ENCODE data around the gene IGF1R. TPM values are rescaled to one million over a fixed set of nuclear protein-coding genes. Genes with fewer than 3 reads are reported as not detected.
A peak's percentile ranks its signal among the peaks of the same experiment; 100 is the strongest.

Gene IGF1R
- total RNA-seq, 4 donors from 2014 or later = 31.6 to 87.8 (median 60.0) TPM

DNA sequence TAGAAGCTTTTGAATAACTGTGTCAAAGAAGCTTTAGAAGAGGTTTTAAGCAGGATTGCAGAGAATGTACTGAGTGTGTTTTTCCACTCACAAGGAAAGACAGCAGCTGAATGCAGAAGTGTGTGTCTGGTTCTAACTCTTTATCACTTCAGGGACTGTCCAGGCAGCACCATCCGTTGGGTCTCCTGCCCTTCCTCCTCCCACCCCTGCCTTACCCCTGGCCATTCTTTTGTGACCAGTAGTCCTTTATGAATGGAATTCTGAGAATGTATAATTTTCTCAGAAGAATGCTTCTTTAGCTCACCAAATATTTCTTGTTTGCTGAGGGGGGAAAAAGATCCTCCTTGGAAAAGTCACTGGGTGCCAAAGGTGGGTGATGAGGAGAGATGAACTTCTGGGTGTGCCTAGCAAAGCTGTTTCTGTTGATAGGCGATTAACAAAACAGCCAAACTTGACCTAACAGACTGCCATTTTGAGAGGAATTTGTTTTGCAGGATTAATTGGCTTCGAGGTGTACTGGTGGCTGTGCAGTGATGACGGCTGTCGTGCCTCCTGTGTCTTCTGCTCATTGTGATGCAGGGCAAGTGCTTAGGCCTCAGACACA, 70.9 kb downstream of the IGF1R start:
- Histone ChIP-seq H3K36me3 (no peaks in the 10 kb centered on the region), H3K4me1 (peaks cover 11 to 94% (median 43%) of the 10 kb centered on the region in 3 donors), H3K27me3 (no peaks in the 10 kb centered on the region), H3K4me3 (no peak overlapping the region), H3K9me3 (no peaks in the 10 kb centered on the region), H3K27ac (peak overlapping the region in 3 of 4 donors; percentile 34 to 75 (median 70))
- peak; percentile 14 for ATAC-seq
- WGBS, 2 donors (ENCODE audit: low coverage in 1 of 2) = 0 to 79% methylated on average over 1 to 5 of the region's 5 CpGs
- TF ChIP-seq POLR2A (IDR thresholded peaks at IDR 0.05) = no peak
- TF ChIP-seq, protein P1, sequence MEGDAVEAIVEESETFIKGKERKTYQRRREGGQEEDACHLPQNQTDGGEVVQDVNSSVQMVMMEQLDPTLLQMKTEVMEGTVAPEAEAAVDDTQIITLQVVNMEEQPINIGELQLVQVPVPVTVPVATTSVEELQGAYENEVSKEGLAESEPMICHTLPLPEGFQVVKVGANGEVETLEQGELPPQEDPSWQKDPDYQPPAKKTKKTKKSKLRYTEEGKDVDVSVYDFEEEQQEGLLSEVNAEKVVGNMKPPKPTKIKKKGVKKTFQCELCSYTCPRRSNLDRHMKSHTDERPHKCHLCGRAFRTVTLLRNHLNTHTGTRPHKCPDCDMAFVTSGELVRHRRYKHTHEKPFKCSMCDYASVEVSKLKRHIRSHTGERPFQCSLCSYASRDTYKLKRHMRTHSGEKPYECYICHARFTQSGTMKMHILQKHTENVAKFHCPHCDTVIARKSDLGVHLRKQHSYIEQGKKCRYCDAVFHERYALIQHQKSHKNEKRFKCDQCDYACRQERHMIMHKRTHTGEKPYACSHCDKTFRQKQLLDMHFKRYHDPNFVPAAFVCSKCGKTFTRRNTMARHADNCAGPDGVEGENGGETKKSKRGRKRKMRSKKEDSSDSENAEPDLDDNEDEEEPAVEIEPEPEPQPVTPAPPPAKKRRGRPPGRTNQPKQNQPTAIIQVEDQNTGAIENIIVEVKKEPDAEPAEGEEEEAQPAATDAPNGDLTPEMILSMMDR (IDR thresholded peaks at IDR 0.05) = no peak
- TF ChIP-seq EP300 (IDR thresholded peaks at IDR 0.05) = no peak
- no peak for TF ChIP-seq POLR2AphosphoS5 (IDR thresholded peaks at IDR 0.05)

DNA sequence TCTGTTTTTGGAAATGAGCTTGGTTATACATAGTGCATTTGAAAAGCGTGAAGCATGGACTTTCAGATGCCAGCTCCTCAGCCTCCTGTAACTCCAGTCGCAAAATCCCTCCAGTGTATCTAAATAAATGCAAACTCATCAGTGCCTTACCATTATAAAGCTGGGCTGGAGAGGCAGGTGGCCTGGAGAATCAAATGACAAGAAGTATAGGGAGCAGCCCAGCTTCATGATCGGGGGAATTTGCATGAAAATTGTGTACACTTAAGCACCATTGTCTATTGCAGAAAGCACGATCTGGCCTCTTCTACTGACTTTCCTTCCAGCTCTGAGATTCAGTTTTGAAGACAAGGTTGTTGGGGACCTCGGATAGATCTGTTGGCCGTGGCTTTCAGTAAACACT, 71.7 kb downstream of the IGF1R start:
- H3K4me3 ChIP-seq = no peak overlapping the region
- WGBS, 2 donors (ENCODE audit: low coverage in 1 of 2) = 98% methylated on average over 6 of the region's 6 CpGs; no CpG with 5 or more reads in 1 of the 2 donors
- ATAC-seq = no peak
- peaks cover 11 to 86% (median 39%) of the 10 kb centered on the region in 3 donors for H3K4me1 ChIP-seq
- TF ChIP-seq POLR2AphosphoS5 (IDR thresholded peaks at IDR 0.05) = no peak
- TF ChIP-seq, protein P1 (IDR thresholded peaks at IDR 0.05) = no peak
- no peak for TF ChIP-seq EP300 (IDR thresholded peaks at IDR 0.05)
- TF ChIP-seq POLR2A (IDR thresholded peaks at IDR 0.05) = no peak
- H3K27ac ChIP-seq = no peak overlapping the region
- no peaks in the 10 kb centered on the region for H3K9me3 ChIP-seq
- H3K36me3 ChIP-seq = no peaks in the 10 kb centered on the region
- no peaks in the 10 kb centered on the region for H3K27me3 ChIP-seq

DNA sequence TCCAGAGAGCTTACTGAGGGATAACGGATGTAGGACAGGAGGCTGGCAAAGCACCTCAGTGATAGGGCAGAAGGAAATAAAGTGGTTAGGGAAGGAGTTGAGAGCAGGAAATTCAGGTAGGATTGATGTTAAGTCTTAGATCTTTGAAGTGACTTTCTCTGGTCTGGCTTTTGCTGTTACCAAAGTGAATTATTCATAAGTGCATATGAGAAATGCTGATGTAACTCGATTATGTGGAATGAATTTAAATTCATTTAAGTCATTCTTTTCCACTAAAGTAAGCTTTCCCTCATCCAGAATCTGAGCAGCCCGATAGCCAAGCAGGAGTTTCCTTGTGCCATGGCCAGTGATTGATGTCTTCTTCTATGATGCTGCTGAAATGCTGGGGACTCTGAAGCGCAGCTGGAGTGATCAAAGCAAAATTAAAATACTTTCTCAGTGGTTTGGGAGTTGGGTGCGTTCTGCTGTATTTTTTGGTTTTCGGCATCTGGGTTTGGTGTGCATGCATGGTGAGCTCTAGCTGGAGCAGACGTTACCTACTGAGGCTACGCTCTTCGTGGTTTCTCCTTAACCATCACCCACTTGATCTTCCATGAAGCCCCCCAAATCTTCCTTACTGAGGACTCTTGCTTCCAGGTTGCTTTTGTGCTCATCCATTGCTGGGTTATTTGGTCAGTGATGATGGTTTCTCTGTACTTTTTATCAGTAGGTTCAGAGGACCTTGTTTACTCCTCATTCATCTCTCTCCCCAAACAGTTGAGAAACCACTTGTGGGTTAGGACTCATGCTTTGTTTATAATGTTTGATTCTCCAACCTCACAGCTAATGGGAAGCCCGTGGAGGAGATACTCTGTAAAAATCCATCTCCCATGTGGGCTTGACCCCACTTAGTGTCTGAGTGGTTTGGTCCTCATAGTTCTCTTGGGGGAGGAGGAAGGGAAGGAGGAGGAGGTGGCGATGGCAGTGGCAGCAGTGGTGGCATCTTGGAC, 72.5 kb downstream of the IGF1R start:
- ATAC-seq = no peak
- Histone ChIP-seq H3K4me1 (peaks cover 11 to 77% (median 32%) of the 10 kb centered on the region in 3 donors), H3K4me3 (no peak overlapping the region), H3K27ac (no peak overlapping the region), H3K36me3 (no peaks in the 10 kb centered on the region), H3K9me3 (no peaks in the 10 kb centered on the region), H3K27me3 (no peaks in the 10 kb centered on the region)
- TF ChIP-seq POLR2AphosphoS5 (IDR thresholded peaks at IDR 0.05) (no peak), POLR2A (IDR thresholded peaks at IDR 0.05) (no peak), EP300 (IDR thresholded peaks at IDR 0.05) (no peak)
- TF ChIP-seq, protein P1 (IDR thresholded peaks at IDR 0.05) = no peak
- WGBS, 2 donors (ENCODE audit: low coverage in 1 of 2) = 78 to 88% methylated on average over 5 to 9 of the region's 11 CpGs

DNA sequence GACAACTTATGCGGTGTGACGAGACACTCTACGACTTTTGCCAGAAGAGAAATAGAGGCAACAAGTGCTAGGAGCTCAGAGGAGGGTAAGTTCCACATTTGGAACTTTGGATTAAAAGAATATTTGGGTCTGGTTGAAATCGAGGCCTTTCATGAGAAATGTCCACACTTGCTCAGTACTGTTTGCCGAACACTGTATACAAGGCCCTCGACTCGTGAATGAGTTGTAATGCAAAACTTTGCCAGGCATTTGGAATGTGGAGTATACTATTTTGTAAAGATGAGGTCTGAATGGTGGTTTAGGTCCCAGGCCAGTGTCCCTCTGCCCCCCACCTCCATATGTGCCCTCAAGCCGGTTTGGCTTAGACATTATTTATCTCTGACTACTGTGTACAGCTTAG, 73.9 kb downstream of the IGF1R start:
- Histone ChIP-seq H3K27me3 (no peaks in the 10 kb centered on the region), H3K36me3 (no peaks in the 10 kb centered on the region), H3K4me1 (peaks cover 13 to 72% (median 34%) of the 10 kb centered on the region in 3 donors), H3K27ac (no peak overlapping the region), H3K9me3 (no peaks in the 10 kb centered on the region), H3K4me3 (no peak overlapping the region)
- 87 to 98% methylated on average over 6 to 7 of the region's 8 CpGs for WGBS, 2 donors (ENCODE audit: low coverage in 1 of 2)
- TF ChIP-seq EP300 (IDR thresholded peaks at IDR 0.05) = no peak
- TF ChIP-seq POLR2A (IDR thresholded peaks at IDR 0.05) = no peak
- TF ChIP-seq, protein P1 (IDR thresholded peaks at IDR 0.05) = no peak
- TF ChIP-seq POLR2AphosphoS5 (IDR thresholded peaks at IDR 0.05) = no peak
- no peak for ATAC-seq
